HTR-8/SVneo (cell line): ENCODE results near the gene SIM1.

ENCODE experiments used
- DNase-seq: peaks from one replicate; pipeline ENCODE4 v3.0.0; 2011; ENCODE audit warnings: low spot score, mixed read lengths; ENCODE audit not compliant: insufficient read length
- FAIRE-seq: peaks from 2 replicates; lab custom pipeline; 2011; peaks lifted over from hg19 to GRCh38; lab: Jason Lieb, UNC

The SIM1 gene

GRCh38 chr6:100473182-100473581 is 8.5 kb upstream of the SIM1 start:
- FAIRE-seq (no peak), DNase-seq (no peak)

GRCh38 chr6:100472674-100473073 is 8.0 kb upstream of the SIM1 start:
- DNase-seq (no peak), FAIRE-seq (no peak)

DNA sequence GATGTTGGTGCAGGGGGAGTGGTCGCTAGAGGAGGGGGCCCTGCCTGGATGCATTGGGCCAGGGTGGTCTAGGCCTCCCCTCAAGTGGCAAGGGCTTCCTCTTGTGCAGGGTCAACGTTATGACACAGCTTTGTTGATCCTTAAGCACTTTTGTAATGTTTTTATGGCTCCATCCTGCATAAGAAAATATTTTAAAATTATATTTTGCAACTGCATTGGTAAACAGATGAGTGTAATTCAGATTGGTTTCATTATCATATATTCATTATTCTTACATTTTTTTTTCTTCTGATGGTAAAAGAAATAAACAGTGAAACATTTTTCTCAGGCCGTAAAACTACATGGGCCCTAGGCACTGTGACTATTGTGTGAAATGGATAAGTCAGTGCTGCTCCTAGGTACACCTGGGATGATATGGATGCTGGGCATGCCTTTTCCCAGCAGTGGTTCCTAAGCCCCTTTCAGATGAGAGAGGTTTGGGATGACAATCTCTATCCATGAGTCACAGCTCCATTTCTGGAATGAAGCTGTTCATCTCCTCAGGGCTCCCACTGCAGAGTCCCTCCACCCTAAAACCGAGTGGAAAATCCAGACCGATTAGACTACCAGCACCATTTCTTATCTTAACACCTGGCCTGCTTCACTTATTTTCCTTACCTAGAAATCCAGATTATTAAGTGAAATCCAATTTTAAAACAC is 5.8 kb upstream of the SIM1 start:
- no peak for DNase-seq
- FAIRE-seq: no peak

GRCh38 chr6:100469101-100469859 is 4.6 kb upstream of the SIM1 start:
- no peak for FAIRE-seq
- DNase-seq: no peak

DNA sequence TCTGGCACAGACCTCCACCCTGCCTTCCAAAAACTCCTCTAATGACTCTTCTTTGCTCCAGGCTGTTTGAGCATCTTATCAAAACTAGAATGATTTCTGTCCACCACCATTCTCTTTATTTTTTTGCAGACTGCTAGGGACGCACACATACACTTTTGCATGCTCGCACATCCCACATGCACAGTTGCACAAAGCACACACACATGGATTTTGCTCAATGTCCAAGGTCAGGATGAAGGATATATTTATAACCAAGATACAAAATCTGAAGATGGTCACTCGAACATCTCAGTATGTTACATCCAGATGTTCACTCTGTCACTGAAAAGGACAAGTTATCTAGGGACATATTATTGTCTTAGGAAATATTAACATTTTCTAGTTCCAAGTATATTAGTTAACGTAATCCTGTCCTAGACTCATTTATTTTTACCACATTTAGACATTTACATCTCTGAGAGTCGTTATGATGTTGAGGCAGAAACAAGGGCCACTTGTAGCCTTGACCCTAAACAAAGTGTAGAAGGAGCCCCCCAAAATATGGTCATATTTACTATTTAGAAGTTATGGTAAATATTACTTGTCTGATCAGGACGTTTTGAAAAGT is 3.4 kb upstream of the SIM1 start:
- FAIRE-seq: no peak

DNA sequence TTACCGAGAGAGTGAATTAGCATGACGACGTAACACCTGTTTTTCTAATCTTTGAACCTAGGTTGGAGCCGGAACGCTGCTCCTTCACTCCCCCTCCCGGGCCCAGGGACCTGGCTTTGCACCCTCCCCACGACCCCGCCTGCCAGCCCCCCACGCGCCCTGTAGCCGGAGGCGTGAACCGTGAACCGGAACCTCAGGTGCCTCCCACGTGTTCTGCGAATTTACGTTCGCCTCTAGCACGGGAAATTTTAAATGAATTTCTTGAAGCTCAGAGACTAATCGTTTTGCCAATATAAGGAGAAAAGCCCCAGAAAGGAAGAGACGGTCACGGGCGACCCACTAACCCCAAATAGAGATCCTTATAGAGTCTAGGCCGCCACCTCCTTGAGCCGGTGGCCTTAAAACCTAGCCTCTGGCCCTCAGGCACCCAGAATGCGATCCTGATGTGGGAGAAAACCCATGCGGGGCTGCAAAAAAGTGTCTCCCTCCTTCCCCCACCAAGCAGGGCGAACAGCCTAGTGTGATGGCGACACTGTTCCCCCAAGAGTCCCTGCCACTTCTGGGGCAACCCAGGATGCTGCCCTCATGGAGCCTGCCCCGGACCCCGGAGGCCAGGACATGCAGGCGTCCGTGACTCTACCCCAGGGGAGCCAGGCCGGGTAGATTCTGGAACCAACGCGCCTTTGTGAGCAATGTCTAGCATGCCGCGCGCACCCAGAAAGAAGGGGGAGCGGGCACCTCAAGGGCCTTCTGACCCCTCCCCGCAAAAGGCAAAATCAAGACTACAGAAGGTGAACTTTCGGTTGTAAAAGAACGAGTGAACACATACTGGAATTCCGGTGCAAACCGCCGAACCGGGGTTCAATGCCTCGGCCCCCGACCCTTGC is 2.7 kb upstream of the SIM1 start:
- no peak for FAIRE-seq
- DNase-seq: no peak

More for the DNA sequence above, 3.4 kb upstream of the SIM1 start:
- no peak for DNase-seq

DNA sequence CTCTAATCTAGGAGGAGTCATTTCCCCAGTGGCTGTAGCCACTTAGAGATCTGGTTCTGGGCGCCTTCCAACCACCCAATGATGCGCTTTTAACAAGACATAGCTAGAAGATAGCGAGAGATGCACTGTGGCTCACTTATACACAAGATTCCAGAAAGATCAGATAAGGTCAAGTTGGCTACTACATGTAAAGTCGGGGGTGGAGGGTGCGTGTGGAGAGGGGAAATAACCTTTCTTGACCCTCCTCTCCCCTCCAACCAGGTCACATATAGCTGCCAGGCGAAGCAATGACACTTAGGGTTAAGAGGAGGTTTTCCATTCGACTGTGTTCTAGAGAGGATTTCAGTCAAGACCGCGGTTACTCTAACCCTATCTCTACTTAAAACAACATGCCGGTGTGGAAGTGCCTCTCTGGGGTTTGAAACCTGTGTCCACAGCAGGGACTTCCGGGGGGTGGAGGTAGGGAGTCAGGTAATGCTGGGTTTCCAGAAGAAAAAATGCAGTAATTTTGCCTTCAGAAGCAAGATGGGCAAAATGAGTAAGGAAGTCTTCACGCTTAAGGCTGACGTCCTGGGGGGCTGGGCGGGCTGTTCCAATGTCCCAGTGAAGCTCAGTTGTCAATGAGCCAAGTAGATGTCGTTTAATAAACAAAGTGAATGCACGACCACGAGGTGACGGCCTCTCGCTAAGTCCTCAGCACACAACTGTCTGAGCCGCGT is 1.8 kb upstream of the SIM1 start:
- FAIRE-seq (no peak), DNase-seq (no peak)

DNA sequence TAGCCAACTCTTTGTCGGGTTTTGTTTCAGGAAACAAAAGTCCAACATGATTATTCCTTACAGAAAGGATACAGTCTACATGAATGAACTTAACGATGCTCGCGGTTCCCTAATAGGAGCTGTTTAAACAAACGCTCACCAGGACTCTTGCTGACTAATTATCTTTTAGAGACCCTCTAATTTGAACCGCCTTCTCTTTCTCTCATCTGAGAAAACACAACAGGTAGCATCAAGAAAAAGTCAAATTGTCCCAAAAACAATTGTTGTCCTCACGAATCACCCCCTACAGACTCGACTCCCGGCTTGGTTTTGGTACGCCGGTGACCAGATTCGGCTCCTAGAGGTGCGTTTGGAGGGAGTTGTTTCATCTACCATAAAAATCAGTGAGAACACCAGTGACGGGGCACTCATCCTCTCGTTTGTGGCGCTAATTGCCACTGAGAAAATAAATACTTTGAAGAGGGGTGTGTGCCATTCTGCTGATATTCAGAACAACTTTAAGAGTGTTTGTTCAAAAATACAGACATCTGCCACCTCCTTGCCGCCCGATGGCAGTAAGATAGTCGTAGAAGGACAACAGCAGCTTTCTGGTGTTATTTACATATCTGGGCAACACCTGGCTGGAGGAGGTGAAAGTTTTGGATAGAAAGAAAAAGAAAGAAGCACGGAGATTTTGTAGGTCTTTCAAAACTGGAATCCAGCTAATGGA is 1.1 kb upstream of the SIM1 start:
- DNase-seq: no peak
- FAIRE-seq: no peak

GRCh38 chr6:100464162-100464851 is 414 bp downstream of the SIM1 start:
- FAIRE-seq (no peak), DNase-seq (no peak)

DNA sequence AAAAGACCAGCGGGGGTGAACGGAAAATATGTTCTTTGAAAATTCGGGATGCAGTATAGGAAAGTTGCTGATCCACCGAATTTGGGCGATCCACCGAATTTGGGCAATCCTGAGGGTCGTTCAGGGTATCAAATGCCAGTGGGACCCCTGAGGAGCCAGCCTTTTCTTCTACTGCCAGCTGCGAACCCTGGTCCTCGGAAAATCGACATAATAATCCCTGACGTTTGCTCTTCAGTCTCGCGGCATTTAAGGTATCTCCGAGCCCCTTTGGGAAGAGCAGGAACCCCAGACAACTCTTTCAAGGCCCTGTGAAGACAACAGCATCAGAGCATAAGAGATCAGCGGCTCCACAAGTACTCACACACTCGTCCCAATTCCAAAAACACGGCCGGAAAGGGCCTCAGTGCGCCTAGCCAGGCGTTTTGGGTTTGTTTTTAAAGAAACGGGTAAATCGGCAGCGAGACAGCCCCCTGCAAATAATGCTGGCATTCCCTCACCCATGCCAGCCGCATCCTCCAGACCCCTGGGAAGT is 1.0 kb downstream of the SIM1 start:
- FAIRE-seq: no peak
- no peak for DNase-seq

DNA sequence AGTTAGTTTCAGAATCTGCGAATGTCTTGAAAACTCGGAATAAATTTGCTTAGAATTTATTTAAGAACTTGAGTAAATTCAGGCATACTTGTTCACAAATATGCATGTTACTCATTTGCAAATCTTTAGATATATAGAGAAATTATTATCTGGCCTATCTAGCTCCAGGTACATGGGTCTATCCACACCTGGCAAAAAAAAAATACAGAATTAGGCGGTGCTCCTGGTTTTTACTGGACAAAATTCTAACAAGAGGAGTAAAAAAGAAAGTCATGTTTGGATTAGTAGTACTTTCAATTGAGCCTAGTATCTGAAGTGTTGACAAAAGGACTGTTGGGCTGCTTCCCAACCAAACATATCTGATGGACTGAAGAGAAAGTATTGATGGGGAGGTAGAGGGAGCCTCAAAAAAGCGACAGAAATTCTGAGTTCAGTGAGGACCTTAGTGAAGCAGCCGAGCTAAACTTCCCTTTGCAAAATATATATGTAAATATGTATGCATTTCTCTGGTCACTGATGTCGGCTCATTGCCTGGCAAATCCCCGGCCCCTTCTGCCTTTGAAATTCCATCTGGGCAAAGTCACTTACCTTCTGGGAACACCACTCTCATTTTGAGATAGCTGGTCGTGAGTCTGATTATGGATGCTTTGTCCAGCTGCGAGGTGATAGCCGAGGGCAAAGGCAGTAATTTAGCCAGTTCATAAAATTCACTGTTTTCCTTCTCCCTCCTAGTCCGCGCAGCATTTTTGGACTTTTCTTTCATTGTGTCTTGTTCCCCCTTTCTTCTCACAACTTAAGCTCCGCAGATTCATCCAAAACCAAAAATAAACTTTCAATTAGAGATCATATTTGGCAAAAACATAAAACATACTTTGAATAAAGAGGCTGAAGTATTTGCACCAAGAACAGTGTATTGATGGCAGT is 1.8 kb downstream of the SIM1 start:
- DNase-seq (no peak), FAIRE-seq (no peak)

DNA sequence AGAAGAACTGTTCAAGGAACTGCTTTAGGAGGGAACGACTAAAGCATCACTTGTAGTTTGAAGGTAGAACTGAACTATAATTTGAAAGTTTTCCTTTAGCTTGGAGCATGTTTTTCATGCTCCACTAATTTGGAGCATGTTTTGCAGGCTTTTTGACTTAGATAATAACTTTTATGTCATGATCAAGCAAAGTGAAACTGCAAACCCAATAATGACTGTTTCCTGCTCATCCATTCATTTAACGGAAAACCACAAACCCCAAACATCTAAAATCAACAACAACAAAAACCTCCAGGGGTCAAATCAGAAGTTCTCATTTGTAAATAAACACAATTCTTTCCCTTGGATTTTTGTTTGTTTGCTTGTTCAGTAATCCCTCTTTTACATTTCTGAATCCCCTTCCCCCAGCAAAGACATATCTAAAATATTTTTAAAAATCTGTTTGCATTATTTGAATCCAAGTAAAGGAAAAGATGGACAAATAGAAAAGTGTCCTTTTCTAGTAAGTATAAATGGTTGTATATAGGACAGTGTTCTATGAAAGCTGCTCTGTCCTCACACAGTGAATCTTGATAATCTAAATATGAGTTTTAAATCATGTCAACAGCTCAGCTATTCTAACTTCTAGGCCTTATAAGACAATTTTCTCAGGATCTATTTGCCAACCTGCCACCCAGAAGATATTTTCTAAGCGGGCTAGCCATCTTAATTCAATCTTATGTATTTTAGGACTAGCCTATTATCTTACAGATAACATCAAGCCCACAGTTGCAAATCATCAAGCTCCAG is 2.6 kb downstream of the SIM1 start:
- FAIRE-seq (no peak), DNase-seq (no peak)

- DNase-seq: peak; percentile 36
Measured at GRCh38 chr6:100461278-100461916, 3.3 kb downstream of the SIM1 start.

DNA sequence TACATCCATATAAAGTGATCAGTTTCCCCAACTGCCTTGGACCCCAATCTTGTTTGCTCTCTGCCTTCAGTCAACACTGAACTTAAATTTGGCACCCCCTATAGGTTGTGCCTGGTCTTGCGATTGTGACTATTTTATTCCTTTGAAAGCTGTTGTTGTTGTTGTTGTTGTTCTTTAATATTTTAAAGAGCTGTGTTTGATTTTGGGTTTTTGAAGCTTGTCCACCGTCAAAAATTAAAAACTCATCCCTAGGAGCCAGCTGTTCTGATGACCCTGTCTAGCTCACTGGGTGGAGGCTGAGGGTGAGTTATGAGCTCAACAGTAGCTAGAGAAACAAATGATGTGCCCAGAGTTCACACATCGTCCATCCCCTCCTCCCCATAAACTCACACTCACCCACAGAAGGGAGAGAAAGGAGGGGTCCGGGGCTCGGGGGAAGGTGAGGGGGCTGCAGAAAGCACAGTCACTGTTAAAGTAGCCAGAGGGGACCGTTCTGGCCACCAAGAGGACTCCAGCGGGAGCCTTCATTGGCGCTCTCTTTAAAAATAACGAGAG is 4.0 kb downstream of the SIM1 start:
- no peak for FAIRE-seq
- peak; percentile 42 for DNase-seq

More at GRCh38 chr6:100461278-100461916, 3.3 kb downstream of the SIM1 start:
- FAIRE-seq: no peak

DNA sequence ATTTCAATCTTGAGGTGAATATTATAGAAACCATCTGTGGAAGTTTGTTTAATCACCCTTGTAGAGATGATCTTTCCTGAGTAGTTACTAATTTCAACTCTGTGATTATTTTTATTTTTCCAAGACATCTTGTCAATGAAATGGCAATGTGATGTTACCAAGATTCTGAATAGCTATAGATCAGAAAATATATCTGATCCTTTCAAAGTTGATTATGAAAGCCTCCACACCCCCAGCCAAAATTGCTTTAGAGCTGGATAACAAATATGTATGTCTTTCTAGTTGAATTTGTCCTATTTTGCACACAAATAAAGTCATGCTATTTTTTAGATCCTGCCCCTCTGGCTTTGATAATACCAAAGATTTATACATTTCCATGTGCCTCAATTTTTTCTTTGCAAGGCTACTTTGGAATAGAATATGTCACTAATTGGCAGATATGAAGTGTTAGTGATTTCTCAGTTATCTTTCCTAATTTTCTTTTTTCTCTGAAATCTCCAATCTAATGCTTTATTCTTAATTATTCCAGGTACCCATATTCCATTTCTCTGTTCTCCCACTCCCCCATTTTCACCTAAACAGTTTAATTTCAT is 5.0 kb downstream of the SIM1 start:
- no peak for FAIRE-seq
- no peak for DNase-seq
